Measurements from ENCODE around the gene RAB11FIP3.

GRCh38 chr16:544517-544916 lies 119.1 kb downstream of the RAB11FIP3 start:
- TF ChIP-seq, protein P1, sequence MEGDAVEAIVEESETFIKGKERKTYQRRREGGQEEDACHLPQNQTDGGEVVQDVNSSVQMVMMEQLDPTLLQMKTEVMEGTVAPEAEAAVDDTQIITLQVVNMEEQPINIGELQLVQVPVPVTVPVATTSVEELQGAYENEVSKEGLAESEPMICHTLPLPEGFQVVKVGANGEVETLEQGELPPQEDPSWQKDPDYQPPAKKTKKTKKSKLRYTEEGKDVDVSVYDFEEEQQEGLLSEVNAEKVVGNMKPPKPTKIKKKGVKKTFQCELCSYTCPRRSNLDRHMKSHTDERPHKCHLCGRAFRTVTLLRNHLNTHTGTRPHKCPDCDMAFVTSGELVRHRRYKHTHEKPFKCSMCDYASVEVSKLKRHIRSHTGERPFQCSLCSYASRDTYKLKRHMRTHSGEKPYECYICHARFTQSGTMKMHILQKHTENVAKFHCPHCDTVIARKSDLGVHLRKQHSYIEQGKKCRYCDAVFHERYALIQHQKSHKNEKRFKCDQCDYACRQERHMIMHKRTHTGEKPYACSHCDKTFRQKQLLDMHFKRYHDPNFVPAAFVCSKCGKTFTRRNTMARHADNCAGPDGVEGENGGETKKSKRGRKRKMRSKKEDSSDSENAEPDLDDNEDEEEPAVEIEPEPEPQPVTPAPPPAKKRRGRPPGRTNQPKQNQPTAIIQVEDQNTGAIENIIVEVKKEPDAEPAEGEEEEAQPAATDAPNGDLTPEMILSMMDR (conservative IDR thresholded peaks at IDR 0.05) = no peak
- no peak for TF ChIP-seq EZH2 (IDR thresholded peaks at IDR 0.05; ENCODE audit: low read depth)

Data from PC-9 (cell line).